IPS DF 4.7 (cell line): ENCODE measurements around the gene DNASE1.

Experiments used
- DNase-seq: peaks from one replicate; pipeline ENCODE4 v3.0.0-alpha.2; 2013; ENCODE audit warnings: low spot score; ENCODE audit errors: extremely low read depth

The DNASE1 gene

DNA sequence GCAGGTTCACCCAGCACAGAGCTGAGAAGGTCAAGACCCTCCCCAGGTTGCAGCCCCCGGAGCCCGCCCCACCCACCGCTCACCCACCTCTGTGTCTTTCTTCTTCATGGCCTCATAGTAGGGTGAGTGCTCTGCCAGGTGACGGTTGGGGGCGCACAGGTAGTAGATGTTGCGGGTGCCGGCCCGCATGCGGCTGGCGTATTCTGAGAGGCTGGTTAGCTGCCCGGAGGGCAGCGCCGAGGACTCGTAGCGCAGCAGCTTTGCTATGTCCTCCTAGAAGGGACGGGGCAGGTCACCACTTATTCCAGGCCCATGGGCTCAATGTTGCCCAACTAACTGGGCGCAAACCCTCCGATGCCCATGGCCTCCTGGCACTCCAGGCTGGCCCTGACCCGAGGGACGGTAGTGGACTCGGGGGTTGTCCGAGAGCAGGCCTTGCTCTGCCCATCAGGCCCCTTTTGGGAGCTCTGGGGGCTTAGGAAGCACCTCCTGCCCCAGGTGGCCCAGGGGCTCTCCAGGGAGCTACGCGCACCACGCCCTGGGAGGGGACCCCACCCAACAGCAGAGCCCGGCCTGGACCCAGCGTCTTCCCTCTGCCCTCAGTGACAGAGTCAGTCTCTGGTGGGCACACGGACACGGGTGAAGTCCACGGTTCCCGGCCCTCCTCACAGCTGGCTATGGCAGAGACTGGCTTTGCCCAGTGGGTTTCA is 9.9 kb downstream of the DNASE1 start:
- no peak for DNase-seq

GRCh38 chr16:3665508-3665907 is 11.0 kb downstream of the DNASE1 start:
- no peak for DNase-seq

- no peak for DNase-seq
These were observed 14.1 kb downstream of the DNASE1 start for GRCh38 chr16:3668626-3669025.

- no peak for DNase-seq
These were observed 14.6 kb downstream of the DNASE1 start for GRCh38 chr16:3669082-3669481.

DNA sequence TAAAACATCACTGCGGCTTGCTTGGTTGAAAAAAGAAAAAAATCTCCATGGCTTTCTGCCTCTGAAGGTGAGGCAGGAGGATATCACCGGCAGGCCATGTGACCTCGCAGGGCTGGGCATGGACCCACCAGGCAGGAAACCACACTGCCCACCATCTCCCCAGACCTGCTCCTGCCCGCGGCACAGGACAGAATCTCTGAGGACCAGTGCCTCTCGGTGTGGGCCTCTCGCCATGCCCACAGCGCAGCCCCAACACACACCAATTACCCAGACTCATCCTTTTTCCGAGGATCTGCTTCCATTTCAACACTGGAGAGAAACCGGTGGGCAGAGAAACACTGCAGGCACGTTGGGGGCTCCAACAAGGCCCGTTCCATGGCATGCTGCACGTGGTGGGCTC is 16.2 kb downstream of the DNASE1 start:
- DNase-seq, result no peak

- DNase-seq, result no peak
These were observed 16.9 kb downstream of the DNASE1 start for GRCh38 chr16:3671424-3671823.

GRCh38 chr16:3672571-3673041 is 18.1 kb downstream of the DNASE1 start:
- DNase-seq, result no peak

- DNase-seq, result no peak
These were observed 18.7 kb downstream of the DNASE1 start for GRCh38 chr16:3673201-3673600.

GRCh38 chr16:3673676-3674377 is 19.3 kb downstream of the DNASE1 start:
- DNase-seq, result no peak

DNA sequence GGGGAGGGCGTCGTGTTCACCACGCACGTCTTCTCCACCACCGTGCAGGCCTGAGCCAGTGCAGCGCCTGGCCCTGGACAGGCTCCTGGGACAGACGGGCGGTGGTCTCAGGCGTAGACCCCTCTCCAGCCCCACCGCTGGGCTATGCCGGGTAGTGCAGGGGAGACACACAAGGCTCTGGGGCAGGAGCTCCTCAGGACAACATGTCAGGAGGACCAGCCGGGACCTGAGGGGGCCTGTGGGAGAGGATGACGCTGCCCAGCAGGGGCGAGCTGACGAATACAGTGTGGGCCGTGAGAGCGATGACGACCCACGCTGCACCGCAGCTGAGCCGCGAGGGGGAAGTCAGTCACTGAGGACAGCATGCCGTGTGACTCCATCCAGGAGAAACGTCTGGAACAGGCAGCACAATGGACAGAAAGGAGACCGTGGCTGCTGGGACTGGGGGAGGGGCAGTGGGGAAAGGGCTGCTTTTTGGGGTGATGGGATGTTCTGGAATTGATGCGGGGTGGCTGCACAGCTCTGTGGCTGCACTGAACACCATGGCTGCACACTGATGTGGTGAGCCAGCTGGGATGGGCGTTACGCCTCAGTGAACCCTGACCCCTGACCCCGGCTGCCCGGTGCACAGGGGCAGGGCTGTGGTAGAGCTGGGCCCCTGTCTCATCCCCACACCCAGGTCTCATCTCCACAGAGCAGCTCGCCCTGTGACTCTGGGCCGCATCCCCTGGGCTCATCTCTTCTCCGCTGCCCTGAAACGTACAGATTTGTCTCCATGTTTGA is 20.2 kb downstream of the DNASE1 start:
- DNase-seq, result no peak

DNA sequence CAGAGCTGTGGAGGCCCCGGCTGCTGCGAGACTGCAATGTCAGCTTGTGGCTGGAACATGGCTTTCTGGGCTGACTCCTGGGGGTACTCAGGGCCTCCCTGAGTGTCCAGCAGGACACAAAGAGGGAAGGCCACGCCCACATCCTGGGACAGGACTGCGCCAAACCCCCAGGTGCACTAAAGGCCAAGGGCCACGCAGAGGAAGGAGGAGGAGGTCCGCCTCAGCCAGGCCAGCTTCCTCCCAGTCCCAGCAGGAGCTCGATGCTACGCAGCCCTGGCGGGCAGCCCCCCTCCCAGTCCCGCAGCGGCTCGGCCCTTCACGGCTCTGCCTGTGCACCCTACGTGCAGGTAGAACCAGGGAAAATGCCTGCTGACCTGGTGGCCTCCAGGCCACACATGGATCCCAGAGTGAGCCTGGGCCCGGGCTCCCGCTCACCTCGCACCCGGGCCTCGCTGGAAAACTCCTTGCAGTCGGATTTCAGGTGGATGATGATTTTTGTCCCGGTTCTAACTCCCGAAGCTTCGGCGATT is 21.2 kb downstream of the DNASE1 start:
- DNase-seq, result no peak

- no peak for DNase-seq
These were observed 23.5 kb downstream of the DNASE1 start for GRCh38 chr16:3677994-3678393.

GRCh38 chr16:3681206-3681605 is 26.7 kb downstream of the DNASE1 start:
- DNase-seq, result no peak

GRCh38 chr16:3687021-3687420 is 32.5 kb downstream of the DNASE1 start:
- DNase-seq, result no peak

GRCh38 chr16:3687792-3688191 is 33.3 kb downstream of the DNASE1 start:
- no peak for DNase-seq

- no peak for DNase-seq
These were observed 35.2 kb downstream of the DNASE1 start for GRCh38 chr16:3689731-3690130.

- peak; percentile 56 for DNase-seq
These were observed 36.0 kb downstream of the DNASE1 start for GRCh38 chr16:3690470-3690928.

GRCh38 chr16:3690980-3691720 is 36.7 kb downstream of the DNASE1 start:
- no peak for DNase-seq

DNA sequence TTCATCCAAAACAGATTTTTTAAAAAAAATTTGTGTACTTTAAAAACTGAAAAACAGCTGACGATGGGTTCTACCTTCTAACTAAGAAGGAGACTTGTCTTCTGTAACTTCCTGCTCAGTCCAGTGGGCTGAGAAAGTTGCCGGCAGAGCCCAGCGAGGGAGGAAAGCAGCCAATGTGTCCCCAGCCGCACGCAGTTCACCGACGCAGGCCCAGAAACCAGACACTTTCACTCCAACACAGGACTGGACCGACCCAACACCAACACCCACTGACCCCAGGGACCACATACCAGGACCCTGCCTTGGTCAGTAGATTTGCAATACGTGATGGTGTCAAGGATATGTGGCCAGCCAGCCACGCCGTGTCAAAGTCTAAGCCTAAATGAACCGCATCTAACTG is 37.3 kb downstream of the DNASE1 start:
- DNase-seq, result no peak

DNA sequence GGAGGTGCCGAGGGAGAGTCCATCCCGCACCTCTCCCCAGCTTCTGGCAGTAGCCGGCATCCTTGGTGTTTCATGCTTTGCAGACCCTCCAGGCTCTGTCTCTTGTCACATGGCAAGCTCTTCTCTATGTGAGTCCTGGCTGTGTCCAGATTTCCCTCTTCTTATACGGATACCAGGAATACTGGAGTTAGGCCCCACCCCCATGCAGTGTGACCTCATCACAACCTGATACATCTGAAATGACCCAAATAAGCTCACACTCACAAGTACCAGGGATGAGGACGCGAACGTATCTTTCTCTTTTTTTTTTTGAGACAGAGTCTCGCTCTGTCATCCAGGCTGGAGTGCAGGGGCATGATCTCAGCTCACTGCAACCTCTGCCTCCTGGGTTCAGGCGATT is 39.6 kb downstream of the DNASE1 start:
- DNase-seq, result no peak
